Epidermal melanocyte (primary cell): ENCODE results near the gene SLC43A3.

Source experiments
- DNase-seq: peaks from one replicate; pipeline ENCODE4 v3.0.0; 2011; ENCODE audit warnings: low spot score; ENCODE audit not compliant: insufficient read length

Gene SLC43A3

DNA sequence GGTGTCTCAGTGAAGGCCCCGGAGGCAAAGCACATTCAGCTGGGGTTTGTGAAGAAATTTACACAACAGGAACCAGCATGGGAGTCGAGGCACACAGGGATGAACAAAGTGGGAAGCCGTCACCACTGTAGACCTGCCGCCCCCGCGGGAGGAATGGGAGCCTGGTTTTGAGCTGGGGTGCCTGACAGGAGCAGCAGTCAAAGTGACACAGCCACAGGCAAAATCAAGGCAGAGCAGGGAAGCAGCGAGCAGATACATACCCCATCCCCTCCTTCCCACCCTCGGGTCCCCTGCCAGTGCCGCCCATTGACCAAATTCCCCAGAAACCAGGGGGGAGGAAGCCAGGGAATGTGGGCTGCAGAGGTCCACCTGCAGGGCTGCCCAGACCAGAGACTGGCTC lies 67.9 kb downstream of the SLC43A3 start:
- no peak for DNase-seq

GRCh38 chr11:57358543-57358961 lies 68.4 kb downstream of the SLC43A3 start:
- no peak for DNase-seq

DNA sequence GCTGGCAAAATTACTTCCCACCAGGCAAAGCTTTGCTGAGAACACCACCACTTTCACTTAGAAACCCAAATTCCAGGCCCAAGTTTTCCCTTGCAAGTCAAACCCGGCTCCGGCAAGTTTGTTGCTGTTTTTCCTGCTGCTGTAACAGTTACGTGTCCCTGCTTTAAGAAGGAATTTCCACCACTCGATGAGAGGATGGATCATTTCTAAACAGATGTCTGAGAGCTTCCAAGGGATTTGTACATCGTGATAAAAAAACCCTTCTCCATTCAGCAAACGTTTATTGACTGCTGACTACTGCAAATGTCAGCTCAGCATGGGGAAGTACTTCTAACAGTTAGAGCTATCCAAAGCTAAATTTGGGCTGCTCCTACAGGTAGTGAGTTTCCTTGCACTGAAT lies 69.1 kb downstream of the SLC43A3 start:
- DNase-seq = no peak

GRCh38 chr11:57357310-57357709 lies 69.6 kb downstream of the SLC43A3 start:
- no peak for DNase-seq
